Lower lobe of right lung (tissue), 2 donors: ENCODE results near the gene CDH15. TPM values are rescaled to one million over a fixed set of nuclear protein-coding genes. Genes with fewer than 3 reads are reported as not detected.

Experiments used
- ATAC-seq, 2 donors: fragments of 200-7000 bp; cut with Tn5 transposase; one replicate each; pipeline ENCODE4 v1.9.1; 2020 to 2022; ENCODE audit warnings: mild to moderate bottlenecking in 2 of 2, moderate library complexity in 2 of 2
- DNase-seq: peaks from one replicate; pipeline ENCODE4 v3.0.0-alpha.2; 2020
- H3K27ac ChIP-seq: fragments of 200-600 bp; one replicate; pipeline ENCODE4 v1.8.0; 2022
- H3K27me3 ChIP-seq: fragments of 200-600 bp; one replicate; pipeline ENCODE4 v1.8.0; 2022; ENCODE audit warnings: low read depth
- H3K36me3 ChIP-seq: fragments of 200-600 bp; one replicate; pipeline ENCODE4 v1.8.0; 2022; ENCODE audit warnings: mild to moderate bottlenecking
- H3K4me1 ChIP-seq: fragments of 200-600 bp; one replicate; pipeline ENCODE4 v1.8.0; 2022
- H3K4me3 ChIP-seq: fragments of 200-600 bp; one replicate; pipeline ENCODE4 v1.8.0; 2022; ENCODE audit warnings: mild to moderate bottlenecking
- H3K9me3 ChIP-seq: fragments of 200-600 bp; one replicate; pipeline ENCODE4 v1.8.0; 2022
- CTCF ChIP-seq: fragments of 200-600 bp; IDR thresholded peaks from one replicate; pipeline ENCODE4 v1.8.0; 2022; ENCODE audit warnings: antibody characterized with exemption, mild to moderate bottlenecking
- intact Hi-C: fragments of 100-400 bp; cut with DNase I; formaldehyde crosslinking; loops from one replicate; pipeline ENCODE4 v1.11.0; 2022
- total RNA-seq: library from RNA; stranded (reverse); fragmentation: NEBNext Ultra II Directional; extraction: Animal tissue kit (Norgen Biotek cat#: 25700); gene quantifications from one replicate; pipeline ENCODE4 v1.2.1, GENCODE V29; 2021
- donor health status: DM: no; HTN: yes; CAD: no; lungs with severe emphysema.

CDH15 gene
- total RNA-seq, 1 donor from 2014 or later: 0.50 TPM

DNA sequence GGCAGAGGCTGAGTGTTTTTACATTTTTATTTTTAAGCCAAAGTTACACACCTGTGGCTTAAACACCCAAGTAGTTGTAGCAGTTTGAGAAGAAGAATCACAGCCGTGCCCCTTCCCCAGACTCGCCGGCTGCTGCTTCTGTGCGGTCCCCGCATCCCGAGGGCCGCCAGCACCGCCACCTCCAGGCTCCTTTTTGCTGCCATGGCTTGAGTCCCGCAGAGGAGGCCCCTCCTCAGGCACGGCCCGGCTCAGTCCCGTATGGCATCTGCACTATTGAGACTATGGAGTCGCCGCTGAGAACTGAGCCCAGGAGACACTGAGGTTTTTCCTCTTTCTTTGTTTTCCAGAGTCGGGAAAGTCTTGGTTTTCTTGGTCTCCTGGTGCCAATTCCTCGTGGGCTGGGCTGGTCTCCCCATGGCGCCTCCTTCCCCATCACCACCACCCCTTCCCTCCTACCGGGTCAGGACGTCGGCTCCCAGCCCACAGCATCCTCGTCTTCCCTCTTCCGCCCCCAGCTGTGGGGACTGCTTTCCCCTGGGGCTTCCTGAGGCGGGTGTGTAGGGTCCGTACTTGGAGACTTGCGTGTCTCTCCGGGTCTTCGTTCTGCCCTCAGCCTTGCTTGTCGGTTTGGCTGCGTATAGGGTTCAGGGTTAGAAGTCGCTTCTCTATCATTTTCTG lies 32.6 kb upstream of the CDH15 start:
- Histone ChIP-seq H3K36me3 (peaks cover 61% of the 10 kb centered on the region), H3K9me3 (no peaks in the 10 kb centered on the region), H3K4me3 (no peak overlapping the region), H3K4me1 (no peaks in the 10 kb centered on the region), H3K27me3 (no peaks in the 10 kb centered on the region), H3K27ac (no peak overlapping the region)
- ATAC-seq (no peak), DNase-seq (peak; percentile 24)
- intact Hi-C loops: no loop called here
- no peak for TF ChIP-seq CTCF

DNA sequence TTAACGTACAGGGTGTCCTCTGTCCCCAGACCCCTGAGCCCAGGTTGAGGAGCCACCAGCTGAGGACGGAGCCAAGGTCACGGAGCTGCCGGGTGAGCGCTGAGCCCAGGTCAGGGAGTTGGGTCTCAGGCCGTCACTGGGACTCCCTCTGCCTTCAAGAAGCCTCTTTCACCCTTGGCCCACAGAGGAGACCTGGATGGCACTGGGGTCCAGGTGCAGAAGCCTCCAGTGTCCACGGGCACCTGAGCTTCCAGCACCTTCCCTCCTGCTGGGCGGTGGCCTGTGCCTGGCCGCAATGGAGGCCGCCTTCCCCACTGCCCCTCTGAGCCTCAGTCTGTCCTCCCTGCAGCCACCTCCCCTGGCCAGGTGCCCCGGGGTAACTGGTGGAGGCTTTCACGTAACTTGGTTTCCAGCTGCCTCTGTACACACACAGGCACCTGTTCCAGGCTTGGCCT lies 31.6 kb upstream of the CDH15 start:
- no peak for TF ChIP-seq CTCF
- Histone ChIP-seq H3K4me1 (no peaks in the 10 kb centered on the region), H3K4me3 (no peak overlapping the region), H3K27me3 (no peaks in the 10 kb centered on the region), H3K9me3 (no peaks in the 10 kb centered on the region), H3K27ac (no peak overlapping the region), H3K36me3 (peaks cover 63% of the 10 kb centered on the region)
- ATAC-seq: no peak
- intact Hi-C loops: no loop called here
- peak; percentile 30 for DNase-seq

- H3K4me3 ChIP-seq: no peak overlapping the region
- peaks cover 68% of the 10 kb centered on the region for H3K36me3 ChIP-seq
- no peak overlapping the region for H3K27ac ChIP-seq
- DNase-seq: peak; percentile 31
- H3K9me3 ChIP-seq: no peaks in the 10 kb centered on the region
- TF ChIP-seq CTCF: no peak
- intact Hi-C loops: no loop called here
- H3K4me1 ChIP-seq: no peaks in the 10 kb centered on the region
- ATAC-seq: no peak
- H3K27me3 ChIP-seq: no peaks in the 10 kb centered on the region
Observed at GRCh38 chr16:89140401-89140800, 31.1 kb upstream of the CDH15 start.

DNA sequence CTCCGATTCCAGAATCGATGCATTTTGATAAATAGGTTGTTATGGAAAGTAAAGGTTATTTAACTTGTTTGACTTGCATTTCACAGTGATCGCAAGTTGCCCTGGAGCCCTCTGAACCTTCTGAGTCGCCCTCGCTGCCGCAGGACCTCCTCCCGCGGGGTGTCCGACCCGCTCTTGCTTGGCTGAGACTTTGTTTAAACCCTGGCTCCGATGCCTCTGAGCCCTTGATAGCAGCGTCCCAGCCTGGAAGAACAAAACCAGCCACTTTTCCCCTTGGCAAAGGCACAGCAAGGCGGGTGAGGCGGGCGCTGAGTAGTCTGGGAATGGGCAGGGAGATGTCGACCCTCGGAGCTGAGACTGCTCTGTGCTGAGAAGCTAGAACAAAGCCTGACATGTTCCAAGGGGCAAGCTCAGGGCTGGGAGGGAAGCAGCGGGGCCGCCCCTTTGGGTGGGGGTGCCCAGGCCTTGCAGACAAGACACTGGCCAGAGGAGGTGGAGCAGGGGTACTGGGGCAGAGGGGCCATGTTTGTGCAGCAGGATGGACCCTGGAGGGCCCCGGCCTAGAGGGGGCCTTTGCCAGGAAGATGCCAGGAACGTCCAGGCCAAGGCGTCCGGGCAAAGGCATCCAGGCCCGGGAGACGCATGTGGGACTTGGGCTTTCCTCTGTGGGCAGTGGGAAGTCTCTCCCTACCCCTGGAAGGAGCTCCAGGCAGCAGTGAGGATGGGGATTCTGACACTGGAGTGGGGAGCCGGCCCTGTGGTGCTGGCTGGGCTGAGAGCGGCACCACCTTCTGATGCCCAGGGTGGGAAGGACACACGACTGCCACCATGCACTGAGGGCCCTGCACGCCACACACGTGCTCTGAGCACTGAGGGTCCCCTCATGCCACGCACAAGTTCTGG lies 30.3 kb upstream of the CDH15 start:
- DNase-seq (peak; percentile 22), ATAC-seq (no peak)
- Histone ChIP-seq H3K4me3 (no peak overlapping the region), H3K4me1 (no peaks in the 10 kb centered on the region), H3K9me3 (no peaks in the 10 kb centered on the region), H3K36me3 (peaks cover 71% of the 10 kb centered on the region), H3K27ac (no peak overlapping the region), H3K27me3 (no peaks in the 10 kb centered on the region)
- TF ChIP-seq CTCF: no peak
- intact Hi-C loops: no loop called here

- TF ChIP-seq CTCF: no peak
- Histone ChIP-seq H3K27me3 (no peaks in the 10 kb centered on the region), H3K27ac (no peak overlapping the region), H3K4me1 (no peaks in the 10 kb centered on the region), H3K9me3 (no peaks in the 10 kb centered on the region), H3K4me3 (no peak overlapping the region), H3K36me3 (peaks cover 70% of the 10 kb centered on the region)
- DNase-seq: peak; percentile 30
- intact Hi-C loops: no loop called here
- ATAC-seq: no peak
Observed at GRCh38 chr16:89141884-89142267, 29.7 kb upstream of the CDH15 start.
